IgD-negative memory B cell (primary cell): Measurements from ENCODE around the gene IGFN1. TPM values are rescaled to one million over a fixed set of nuclear protein-coding genes. Genes with fewer than 3 reads are reported as not detected.
A peak's percentile ranks its signal among the peaks of the same experiment; 100 is the strongest.

Source experiments
- H3K27ac Mint-ChIP-seq, 3 donors: one replicate each; pipeline ENCODE4 v1.8.0; 2020 to 2022; ENCODE audit warnings: mild to moderate bottlenecking in 3 of 3, mixed read lengths in 3 of 3, moderate library complexity in 1 of 3
- H3K27me3 Mint-ChIP-seq: one replicate; pipeline ENCODE4 v1.8.0; 2021; ENCODE audit warnings: mixed read lengths
- H3K36me3 Mint-ChIP-seq: one replicate; pipeline ENCODE4 v1.8.0; 2020; ENCODE audit warnings: mild to moderate bottlenecking, mixed read lengths
- H3K4me1 Mint-ChIP-seq, 3 donors: one replicate each; pipeline ENCODE4 v1.8.0; 2020 to 2022; ENCODE audit warnings: mixed read lengths in 3 of 3, mild to moderate bottlenecking in 1 of 3
- H3K4me3 Mint-ChIP-seq, 4 donors: one replicate each; pipeline ENCODE4 v1.8.0; 2020 to 2022; ENCODE audit warnings: mild to moderate bottlenecking in 4 of 4, mixed read lengths in 4 of 4, moderate library complexity in 3 of 4
- H3K9me3 Mint-ChIP-seq, 3 donors: one replicate each; pipeline ENCODE4 v1.8.0; 2020 to 2021; ENCODE audit warnings: mixed read lengths in 3 of 3, mild to moderate bottlenecking in 1 of 3
- polyA plus RNA-seq: library from polyadenylated mRNA; unstranded; fragments of 300-500 nt; fragmentation: Illumina TruSeq; gene quantifications from one replicate; pipeline ENCODE4 v1.2.3, GENCODE V29; 2021

IGFN1 gene
- polyA plus RNA-seq, 1 donor from 2014 or later = not detected

GRCh38 chr1:201213106-201213770 lies 22.6 kb downstream of the IGFN1 start:
- no peaks in the 10 kb centered on the region for H3K36me3 Mint-ChIP-seq
- H3K4me1 Mint-ChIP-seq = no peaks in the 10 kb centered on the region
- H3K27ac Mint-ChIP-seq = no peak overlapping the region
- H3K27me3 Mint-ChIP-seq = no peaks in the 10 kb centered on the region
- no peaks in the 10 kb centered on the region for H3K9me3 Mint-ChIP-seq
- H3K4me3 Mint-ChIP-seq = no peak overlapping the region

DNA sequence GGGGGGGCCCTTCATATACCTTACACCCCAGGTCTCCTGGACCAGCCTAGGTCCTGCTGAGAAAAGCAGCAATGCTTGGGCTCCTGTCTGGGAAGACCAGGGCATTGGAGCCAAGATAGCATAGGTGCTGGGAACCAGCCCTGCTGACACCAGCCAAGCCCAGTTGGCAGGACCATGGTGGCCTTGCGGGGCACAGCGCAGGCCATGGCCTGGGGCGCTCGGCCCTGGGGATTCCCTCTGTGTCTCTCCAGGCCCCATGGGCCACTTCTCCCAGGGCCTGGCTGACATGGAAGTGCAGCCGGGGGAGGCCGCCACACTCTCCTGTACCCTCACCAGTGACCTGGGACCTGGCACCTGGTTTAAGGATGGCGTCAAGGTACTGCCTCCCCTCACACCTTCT lies 23.3 kb downstream of the IGFN1 start:
- Mint-ChIP-seq H3K4me3 (no peak overlapping the region), H3K27ac (no peak overlapping the region), H3K36me3 (no peaks in the 10 kb centered on the region), H3K9me3 (no peaks in the 10 kb centered on the region), H3K27me3 (no peaks in the 10 kb centered on the region), H3K4me1 (no peaks in the 10 kb centered on the region)

DNA sequence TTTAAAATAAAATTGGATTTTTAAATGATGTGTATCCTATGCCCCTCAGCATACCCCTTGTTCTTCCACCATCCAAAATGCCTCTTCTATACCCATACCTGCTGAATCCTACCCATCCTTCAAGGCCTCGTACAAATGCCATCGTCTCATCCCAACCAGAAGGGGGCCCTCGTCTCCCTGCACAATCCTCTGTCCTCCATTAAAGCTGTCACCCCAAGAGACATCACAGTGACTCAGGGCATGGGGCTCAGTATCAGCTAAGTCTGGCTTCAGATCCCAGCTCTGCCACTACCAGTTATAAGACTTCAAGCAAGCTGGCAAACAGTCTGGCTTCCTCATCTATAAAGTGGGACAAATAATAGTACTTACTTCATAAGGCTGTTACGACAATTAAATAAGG lies 23.8 kb downstream of the IGFN1 start:
- no peaks in the 10 kb centered on the region for H3K4me1 Mint-ChIP-seq
- no peak overlapping the region for H3K4me3 Mint-ChIP-seq
- H3K36me3 Mint-ChIP-seq = no peaks in the 10 kb centered on the region
- H3K27me3 Mint-ChIP-seq = no peaks in the 10 kb centered on the region
- no peak overlapping the region for H3K27ac Mint-ChIP-seq
- H3K9me3 Mint-ChIP-seq = no peaks in the 10 kb centered on the region

DNA sequence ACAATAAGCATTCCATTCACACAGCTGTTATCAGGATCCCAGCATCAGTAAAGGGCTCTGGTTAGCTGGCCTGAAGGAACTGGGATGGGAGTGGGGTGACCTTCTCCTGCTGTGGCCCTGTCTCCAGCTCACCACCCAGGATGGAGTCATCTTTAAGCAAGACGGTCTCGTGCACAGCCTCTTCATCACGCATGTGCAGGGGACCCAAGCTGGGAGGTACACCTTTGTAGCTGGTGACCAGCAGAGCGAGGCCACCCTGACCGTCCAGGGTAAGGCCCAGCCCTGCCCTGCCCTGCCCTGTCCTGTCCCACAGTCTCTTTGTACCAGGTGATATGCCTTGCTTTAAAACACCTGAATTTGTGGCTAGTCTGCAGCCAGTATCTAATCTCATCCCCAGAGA lies 24.3 kb downstream of the IGFN1 start:
- Mint-ChIP-seq H3K4me3 (no peak overlapping the region), H3K9me3 (no peaks in the 10 kb centered on the region), H3K36me3 (no peaks in the 10 kb centered on the region), H3K27ac (no peak overlapping the region), H3K4me1 (no peaks in the 10 kb centered on the region), H3K27me3 (no peaks in the 10 kb centered on the region)

DNA sequence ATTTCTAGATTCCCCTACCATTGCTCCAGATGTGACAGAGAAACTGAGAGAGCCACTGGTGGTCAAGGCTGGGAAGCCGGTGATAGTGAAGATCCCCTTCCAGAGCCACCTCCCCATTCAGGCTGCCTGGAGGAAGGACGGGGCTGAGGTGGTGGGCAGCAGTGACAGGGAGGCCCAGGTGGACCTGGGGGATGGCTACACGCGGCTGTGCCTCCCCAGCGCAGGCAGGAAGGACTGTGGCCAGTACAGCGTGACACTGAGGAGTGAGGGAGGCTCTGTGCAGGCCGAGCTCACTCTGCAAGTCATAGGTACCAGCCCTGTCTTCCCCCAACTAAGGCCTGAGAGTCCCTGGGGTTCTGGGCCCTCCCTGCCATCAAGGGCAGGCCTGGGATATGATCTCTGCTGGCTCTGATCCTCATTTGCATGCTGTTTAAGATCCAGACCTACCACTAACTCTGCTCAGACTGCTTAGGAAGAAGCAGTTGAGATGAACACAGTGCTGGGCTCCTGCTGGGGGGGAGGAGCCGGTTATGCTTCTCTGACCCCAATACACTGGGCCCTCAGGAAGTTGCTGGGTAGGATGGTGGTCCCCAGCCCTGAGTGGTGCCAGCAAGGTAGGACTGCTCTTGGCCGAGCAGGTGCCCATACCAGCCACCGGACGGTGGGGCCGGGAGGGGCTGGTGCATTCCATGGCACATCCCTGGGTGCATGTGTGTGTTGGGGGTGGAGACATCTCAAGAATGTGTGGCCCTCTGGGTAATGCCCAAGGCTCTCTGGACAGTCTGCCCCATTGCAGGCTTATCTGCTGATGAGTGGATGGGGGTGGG lies 25.1 kb downstream of the IGFN1 start:
- Mint-ChIP-seq H3K4me3 (no peak overlapping the region), H3K36me3 (no peaks in the 10 kb centered on the region), H3K27ac (no peak overlapping the region), H3K27me3 (no peaks in the 10 kb centered on the region), H3K9me3 (no peaks in the 10 kb centered on the region), H3K4me1 (no peaks in the 10 kb centered on the region)

DNA sequence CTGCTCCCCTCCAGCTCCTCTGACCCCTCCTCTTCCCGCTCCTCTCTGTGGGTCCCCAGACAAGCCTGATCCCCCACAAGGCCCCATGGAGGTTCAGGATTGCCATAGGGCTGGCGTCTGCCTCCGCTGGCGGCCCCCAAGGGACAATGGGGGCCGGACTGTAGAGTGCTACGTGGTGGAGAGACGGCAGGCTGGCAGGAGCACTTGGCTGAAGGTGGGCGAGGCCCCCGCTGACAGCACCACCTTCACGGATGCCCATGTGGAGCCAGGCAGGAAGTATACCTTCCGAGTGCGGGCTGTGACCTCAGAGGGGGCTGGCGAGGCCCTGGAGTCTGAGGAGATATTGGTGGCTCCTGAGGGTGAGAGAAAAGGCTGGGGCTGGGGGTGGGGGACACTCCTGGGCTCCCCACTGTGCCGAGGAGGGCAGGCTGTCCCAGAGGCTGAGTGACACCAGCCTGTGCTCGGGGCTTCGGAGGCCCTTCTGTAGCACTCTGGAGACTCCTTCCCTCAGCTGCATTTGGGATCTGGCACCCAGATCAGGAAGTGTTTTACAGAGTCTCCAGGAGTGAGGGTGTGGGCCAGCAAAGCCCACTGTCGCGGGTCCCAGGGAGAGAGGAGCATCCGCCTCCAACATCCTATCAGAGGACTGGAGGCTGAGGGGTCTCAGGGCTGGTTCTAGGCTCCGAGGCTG lies 25.9 kb downstream of the IGFN1 start:
- H3K36me3 Mint-ChIP-seq = no peaks in the 10 kb centered on the region
- H3K4me1 Mint-ChIP-seq = no peaks in the 10 kb centered on the region
- H3K9me3 Mint-ChIP-seq = no peaks in the 10 kb centered on the region
- H3K27me3 Mint-ChIP-seq = no peaks in the 10 kb centered on the region
- no peak overlapping the region for H3K27ac Mint-ChIP-seq
- H3K4me3 Mint-ChIP-seq = no peak overlapping the region

DNA sequence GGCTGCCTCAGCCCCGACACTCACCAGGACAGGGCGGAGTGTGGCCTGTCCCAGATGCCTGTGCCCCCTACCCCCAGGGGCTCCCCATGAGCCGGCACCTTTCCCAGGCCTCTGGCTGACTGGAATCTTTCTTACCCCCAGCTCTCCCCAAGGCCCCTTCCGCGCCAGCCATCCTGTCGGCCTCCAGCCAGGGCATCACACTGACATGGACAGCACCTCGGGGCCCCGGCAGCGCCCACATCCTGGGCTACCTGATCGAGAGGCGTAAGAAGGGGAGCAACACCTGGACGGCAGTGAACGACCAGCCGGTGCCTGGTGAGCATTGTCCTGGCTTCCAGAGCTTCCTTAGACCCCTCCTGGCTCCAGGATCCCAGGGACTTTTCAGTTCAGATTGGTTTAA lies 26.5 kb downstream of the IGFN1 start:
- H3K4me3 Mint-ChIP-seq = no peak overlapping the region
- H3K27me3 Mint-ChIP-seq = no peaks in the 10 kb centered on the region
- H3K4me1 Mint-ChIP-seq = no peaks in the 10 kb centered on the region
- no peaks in the 10 kb centered on the region for H3K36me3 Mint-ChIP-seq
- no peaks in the 10 kb centered on the region for H3K9me3 Mint-ChIP-seq
- no peak overlapping the region for H3K27ac Mint-ChIP-seq

- no peaks in the 10 kb centered on the region for H3K4me1 Mint-ChIP-seq
- no peaks in the 10 kb centered on the region for H3K27me3 Mint-ChIP-seq
- no peaks in the 10 kb centered on the region for H3K36me3 Mint-ChIP-seq
- no peak overlapping the region for H3K4me3 Mint-ChIP-seq
- H3K9me3 Mint-ChIP-seq = no peaks in the 10 kb centered on the region
- H3K27ac Mint-ChIP-seq = no peak overlapping the region
These were observed 27.2 kb downstream of the IGFN1 start for GRCh38 chr1:201217851-201218250.

DNA sequence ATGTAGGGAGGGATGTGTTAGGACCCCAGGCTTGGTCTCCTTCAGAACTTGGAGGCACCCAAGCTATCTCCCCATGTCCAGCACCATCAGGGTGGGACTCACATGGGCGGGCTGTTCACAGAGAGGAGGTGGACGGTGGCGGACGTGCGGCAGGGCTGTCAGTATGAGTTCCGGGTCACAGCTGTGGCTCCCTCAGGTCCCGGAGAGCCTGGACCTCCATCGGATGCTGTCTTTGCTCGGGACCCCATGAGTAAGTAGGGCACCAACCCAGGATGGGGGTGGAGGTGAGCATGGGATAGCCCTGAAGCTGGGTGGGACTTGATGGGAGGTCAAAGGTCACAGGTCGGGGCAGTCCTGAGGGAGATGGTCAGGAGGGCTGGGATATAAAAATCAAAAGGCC lies 27.8 kb downstream of the IGFN1 start:
- H3K9me3 Mint-ChIP-seq = no peaks in the 10 kb centered on the region
- H3K27ac Mint-ChIP-seq = no peak overlapping the region
- H3K27me3 Mint-ChIP-seq = no peaks in the 10 kb centered on the region
- H3K36me3 Mint-ChIP-seq = no peaks in the 10 kb centered on the region
- H3K4me1 Mint-ChIP-seq = no peaks in the 10 kb centered on the region
- H3K4me3 Mint-ChIP-seq = peak overlapping the region in 1 of 4 donors; percentile 28

GRCh38 chr1:201219481-201220387 lies 29.1 kb downstream of the IGFN1 start:
- Mint-ChIP-seq H3K4me3 (no peak overlapping the region), H3K36me3 (no peaks in the 10 kb centered on the region), H3K27ac (no peak overlapping the region), H3K4me1 (no peaks in the 10 kb centered on the region), H3K9me3 (no peaks in the 10 kb centered on the region), H3K27me3 (no peaks in the 10 kb centered on the region)

GRCh38 chr1:201220388-201220715 lies 29.7 kb downstream of the IGFN1 start:
- Mint-ChIP-seq H3K4me1 (no peaks in the 10 kb centered on the region), H3K9me3 (no peaks in the 10 kb centered on the region), H3K4me3 (no peak overlapping the region), H3K36me3 (no peaks in the 10 kb centered on the region), H3K27me3 (no peaks in the 10 kb centered on the region), H3K27ac (no peak overlapping the region)

GRCh38 chr1:201221201-201221846 lies 30.7 kb downstream of the IGFN1 start:
- Mint-ChIP-seq H3K4me3 (no peak overlapping the region), H3K9me3 (no peaks in the 10 kb centered on the region), H3K4me1 (no peaks in the 10 kb centered on the region), H3K27me3 (no peaks in the 10 kb centered on the region), H3K36me3 (no peaks in the 10 kb centered on the region), H3K27ac (no peak overlapping the region)

GRCh38 chr1:201222125-201222524 lies 31.5 kb downstream of the IGFN1 start:
- Mint-ChIP-seq H3K4me3 (peak overlapping the region in 1 of 4 donors; percentile 30), H3K27ac (no peak overlapping the region), H3K36me3 (no peaks in the 10 kb centered on the region), H3K4me1 (no peaks in the 10 kb centered on the region), H3K9me3 (no peaks in the 10 kb centered on the region), H3K27me3 (no peaks in the 10 kb centered on the region)

DNA sequence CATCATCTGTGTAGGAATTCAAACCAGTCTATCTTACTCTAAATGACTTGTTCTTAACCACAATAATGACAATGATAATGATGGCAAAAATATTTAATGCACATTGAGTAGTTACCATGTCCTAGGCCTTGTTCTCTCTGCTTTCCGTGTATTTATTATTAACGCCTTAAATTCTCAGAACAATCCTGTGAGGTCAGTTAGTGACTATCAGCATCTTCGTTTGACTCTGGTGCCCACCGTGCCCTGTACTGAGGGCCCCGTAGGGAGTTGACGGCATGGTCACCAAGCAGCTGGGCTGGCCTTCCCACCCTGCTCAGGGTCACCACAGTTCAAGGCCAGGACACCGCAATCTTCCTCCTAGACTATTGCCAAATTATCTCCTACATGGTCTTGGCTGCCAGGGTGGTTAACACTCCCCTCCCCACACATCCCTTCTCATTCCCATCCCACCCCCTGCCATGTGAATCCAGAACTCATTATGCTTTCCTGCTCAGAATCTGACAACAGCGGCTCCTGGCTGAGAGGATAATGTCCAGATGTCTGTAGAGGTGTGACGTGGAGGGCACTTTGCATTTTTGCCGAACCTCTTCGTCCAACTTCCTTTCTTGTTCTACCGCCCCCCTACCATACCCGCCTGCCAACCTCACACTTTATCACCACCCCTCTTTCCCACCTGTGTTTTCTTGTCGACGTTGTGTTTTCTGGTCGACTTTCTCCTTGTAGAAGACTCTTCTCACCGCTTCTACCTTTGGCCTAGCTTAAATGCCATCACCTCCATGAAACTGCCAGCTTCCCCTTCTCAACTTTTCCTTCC lies 33.4 kb downstream of the IGFN1 start:
- H3K4me1 Mint-ChIP-seq = no peaks in the 10 kb centered on the region
- no peaks in the 10 kb centered on the region for H3K9me3 Mint-ChIP-seq
- H3K36me3 Mint-ChIP-seq = no peaks in the 10 kb centered on the region
- no peak overlapping the region for H3K27ac Mint-ChIP-seq
- H3K4me3 Mint-ChIP-seq = no peak overlapping the region
- peaks cover 8% of the 10 kb centered on the region for H3K27me3 Mint-ChIP-seq
